Stomach (tissue), 9 donors: ENCODE results near the gene RAB6B. TPM values are rescaled to one million over a fixed set of nuclear protein-coding genes. Genes with fewer than 3 reads are reported as not detected.

Experiments used
- DNase-seq, 2 donors: peaks; one replicate each; pipeline versions ENCODE4 v3.0.0 to v3.0.0-alpha.2; 2013 to 2019
- H3K27ac ChIP-seq, 5 donors: fragments of 200-600 bp in 4 of 5; sonication (generic) in 4 of 5; one replicate each; pipeline ENCODE4 v1.5.1; 2013 to 2019; ENCODE audit warnings: mild to moderate bottlenecking in 1 of 5, moderate library complexity in 1 of 5
- H3K27me3 ChIP-seq, 3 donors: fragments of 200-600 bp; sonication (generic); one replicate each; pipeline ENCODE4 v1.5.1; 2017 to 2019; ENCODE audit warnings: mixed run types in 1 of 3
- H3K36me3 ChIP-seq, 4 donors: fragments of 200-600 bp; sonication (generic); 1 replicate in 3 of 4; 2 replicates in 1 of 4; pipeline ENCODE4 v1.5.1; 2016 to 2019
- H3K4me1 ChIP-seq, 4 donors: fragments of 200-600 bp; sonication (generic); one replicate each; pipeline ENCODE4 v1.5.1; 2016 to 2019
- H3K4me3 ChIP-seq, 4 donors: fragments of 200-600 bp; sonication (generic) in 3 of 4; one replicate each; pipeline ENCODE4 v1.5.1; 2016 to 2019; ENCODE audit warnings: mild to moderate bottlenecking in 1 of 4
- H3K9me3 ChIP-seq, 4 donors: fragments of 200-600 bp; sonication (generic); one replicate each; pipeline ENCODE4 v1.5.1; 2016 to 2019
- EP300 ChIP-seq: sonication (generic); formaldehyde crosslinking; IDR thresholded peaks from one replicate; pipeline ENCODE4 v1.6.1; 2017; ENCODE audit warnings: antibody characterized with exemption
- POLR2A ChIP-seq, 4 donors: fragments of 450-650 bp; IDR thresholded peaks; one replicate each; pipeline ENCODE4 v1.6.1; 2016; ENCODE audit warnings: antibody characterized with exemption in 4 of 4, control low read depth in 2 of 4, mild to moderate bottlenecking in 1 of 4, moderate library complexity in 1 of 4
- POLR2AphosphoS5 ChIP-seq, 3 donors: sonication (generic); formaldehyde crosslinking; IDR thresholded peaks; one replicate each; pipeline ENCODE4 v1.6.1; 2016; ENCODE audit warnings: antibody characterized with exemption in 3 of 3
- WGBS, 5 donors: extraction: QIAGEN DNeasy Blood & Tissue Kit in 3 of 5; methylation state at CpG; one replicate each; pipeline versions ENCODE4 v1.1.5 to v1.1.7; 2013 to 2018; 5-methylcytosine and 5-hydroxymethylcytosine counted together
- intact Hi-C: fragments of 100-400 bp; cut with DNase I; formaldehyde crosslinking; loops from one replicate; pipeline ENCODE4 v1.15.1; 2023; ENCODE audit warnings: low total_unique reads
- polyA plus RNA-seq, 3 donors: library from polyadenylated mRNA; stranded (reverse); fragments of 200-250 nt; gene quantifications; one replicate each; pipeline ENCODE4 v1.2.3, GENCODE V29; 2013
- total RNA-seq, 5 donors: library from RNA; depleted of rRNA; stranded (reverse); fragments of >200 nt; gene quantifications; one replicate each; pipeline versions ENCODE4 v1.1.0 to v1.2.3, GENCODE V29; 2014 to 2016
- TF ChIP-seq, protein P1 (sequence below), 7 experiments: fragments of 450-650 bp in 4 of 7; fragments of 200-600 bp in 3 of 7; sonication (generic) in 3 of 7; IDR thresholded peaks; one replicate each; pipeline ENCODE4 v1.5.1; 2016 to 2019; ENCODE audit warnings: antibody characterized with exemption in 7 of 7, control low read depth in 2 of 7, mild to moderate bottlenecking in 1 of 7
- donor health status: healthy with polysubstance abuse.
- donor health status: Bipolar disorder and iron deficiency.
- donor health status: healthy.

The RAB6B gene
- total and polyA plus RNA-seq, 8 donors, result 0.58 to 7.5 (median 1.9) TPM

DNA sequence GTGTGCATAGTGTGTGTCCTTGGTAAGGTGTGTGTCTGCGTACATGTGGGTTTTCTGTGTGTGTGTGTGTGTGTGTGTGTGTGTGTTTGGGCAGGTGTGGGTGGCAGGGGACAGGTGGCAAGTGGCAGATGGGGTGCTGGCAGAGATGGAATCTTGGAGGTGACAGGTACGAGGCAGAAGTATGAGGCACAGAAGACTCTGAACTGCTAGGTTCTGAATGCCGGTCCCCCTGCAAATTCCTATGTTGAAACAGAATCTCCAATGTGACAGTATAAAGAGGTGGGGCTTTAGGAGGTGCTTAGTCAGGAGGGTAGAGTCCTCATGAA is 60.3 kb downstream of the RAB6B start:
- TF ChIP-seq, protein P1, sequence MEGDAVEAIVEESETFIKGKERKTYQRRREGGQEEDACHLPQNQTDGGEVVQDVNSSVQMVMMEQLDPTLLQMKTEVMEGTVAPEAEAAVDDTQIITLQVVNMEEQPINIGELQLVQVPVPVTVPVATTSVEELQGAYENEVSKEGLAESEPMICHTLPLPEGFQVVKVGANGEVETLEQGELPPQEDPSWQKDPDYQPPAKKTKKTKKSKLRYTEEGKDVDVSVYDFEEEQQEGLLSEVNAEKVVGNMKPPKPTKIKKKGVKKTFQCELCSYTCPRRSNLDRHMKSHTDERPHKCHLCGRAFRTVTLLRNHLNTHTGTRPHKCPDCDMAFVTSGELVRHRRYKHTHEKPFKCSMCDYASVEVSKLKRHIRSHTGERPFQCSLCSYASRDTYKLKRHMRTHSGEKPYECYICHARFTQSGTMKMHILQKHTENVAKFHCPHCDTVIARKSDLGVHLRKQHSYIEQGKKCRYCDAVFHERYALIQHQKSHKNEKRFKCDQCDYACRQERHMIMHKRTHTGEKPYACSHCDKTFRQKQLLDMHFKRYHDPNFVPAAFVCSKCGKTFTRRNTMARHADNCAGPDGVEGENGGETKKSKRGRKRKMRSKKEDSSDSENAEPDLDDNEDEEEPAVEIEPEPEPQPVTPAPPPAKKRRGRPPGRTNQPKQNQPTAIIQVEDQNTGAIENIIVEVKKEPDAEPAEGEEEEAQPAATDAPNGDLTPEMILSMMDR (IDR thresholded peaks at IDR 0.05), result no peak
- TF ChIP-seq EP300, result no peak
- TF ChIP-seq POLR2AphosphoS5 (IDR thresholded peaks at IDR 0.05), result no peak
- no peak for TF ChIP-seq POLR2A (IDR thresholded peaks at IDR 0.05)
- intact Hi-C loops, result no loop called here
- WGBS, 5 donors, result 88 to 92% (median 89%) methylated on average over 3 of the region's 3 CpGs
- no peaks in the 10 kb centered on the region for H3K27me3 ChIP-seq
- no peaks in the 10 kb centered on the region for H3K9me3 ChIP-seq
- H3K4me3 ChIP-seq, result no peak overlapping the region
- H3K27ac ChIP-seq, result no peak overlapping the region
- DNase-seq, result no peak
- H3K4me1 ChIP-seq, result no peaks in the 10 kb centered on the region
- peaks cover 0 to 31% (median 11%) of the 10 kb centered on the region in 4 donors for H3K36me3 ChIP-seq

DNA sequence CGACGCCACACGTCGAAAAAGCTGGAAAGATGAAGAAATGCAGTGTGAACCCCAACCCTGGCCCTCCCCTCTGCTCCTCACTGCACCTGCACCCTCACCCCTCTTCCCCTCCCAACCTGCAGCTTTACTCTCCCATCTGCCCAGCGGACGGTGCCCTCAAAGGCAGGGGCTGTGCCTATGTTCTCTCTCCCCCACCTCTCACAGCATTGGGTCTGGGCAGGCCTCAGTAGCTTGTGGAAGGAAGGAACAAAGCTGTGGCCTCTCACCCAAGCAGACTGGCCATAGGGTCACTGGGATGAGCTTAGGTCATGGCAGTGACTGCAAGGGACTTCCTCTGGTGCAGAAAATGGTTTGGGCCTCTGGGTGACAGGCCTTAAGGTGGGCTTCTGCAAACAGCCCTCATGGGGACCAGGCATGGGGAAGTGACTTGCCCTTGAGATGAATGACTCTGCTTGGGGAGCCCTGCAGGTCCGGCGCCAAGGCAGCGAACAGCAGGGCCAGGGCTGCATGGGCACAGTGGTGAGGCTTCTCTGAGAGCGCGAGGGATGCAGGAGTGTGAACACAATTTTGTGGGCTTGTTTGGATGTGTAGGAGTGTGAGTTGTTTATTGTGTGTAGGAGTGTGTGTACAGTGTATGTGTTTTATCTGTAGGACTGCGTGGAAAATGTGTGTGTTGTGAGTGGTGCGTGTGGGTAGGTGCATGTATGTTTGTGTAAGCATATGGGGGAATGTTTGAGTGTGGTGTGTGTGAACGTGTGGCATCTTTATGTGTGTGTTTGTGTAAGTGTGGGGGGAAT is 60.9 kb downstream of the RAB6B start:
- TF ChIP-seq POLR2AphosphoS5 (IDR thresholded peaks at IDR 0.05), result no peak
- no peak for TF ChIP-seq EP300
- no peak for TF ChIP-seq POLR2A (IDR thresholded peaks at IDR 0.05)
- TF ChIP-seq, protein P1 (IDR thresholded peaks at IDR 0.05), result no peak
- H3K36me3 ChIP-seq, result peaks cover 0 to 26% (median 11%) of the 10 kb centered on the region in 4 donors
- no peak for DNase-seq
- H3K4me3 ChIP-seq, result no peak overlapping the region
- H3K27ac ChIP-seq, result no peak overlapping the region
- no peaks in the 10 kb centered on the region for H3K9me3 ChIP-seq
- no peaks in the 10 kb centered on the region for H3K27me3 ChIP-seq
- intact Hi-C loops, result no loop called here
- H3K4me1 ChIP-seq, result no peaks in the 10 kb centered on the region
- 90 to 94% (median 92%) methylated on average over 14 of the region's 14 CpGs for WGBS, 5 donors

DNA sequence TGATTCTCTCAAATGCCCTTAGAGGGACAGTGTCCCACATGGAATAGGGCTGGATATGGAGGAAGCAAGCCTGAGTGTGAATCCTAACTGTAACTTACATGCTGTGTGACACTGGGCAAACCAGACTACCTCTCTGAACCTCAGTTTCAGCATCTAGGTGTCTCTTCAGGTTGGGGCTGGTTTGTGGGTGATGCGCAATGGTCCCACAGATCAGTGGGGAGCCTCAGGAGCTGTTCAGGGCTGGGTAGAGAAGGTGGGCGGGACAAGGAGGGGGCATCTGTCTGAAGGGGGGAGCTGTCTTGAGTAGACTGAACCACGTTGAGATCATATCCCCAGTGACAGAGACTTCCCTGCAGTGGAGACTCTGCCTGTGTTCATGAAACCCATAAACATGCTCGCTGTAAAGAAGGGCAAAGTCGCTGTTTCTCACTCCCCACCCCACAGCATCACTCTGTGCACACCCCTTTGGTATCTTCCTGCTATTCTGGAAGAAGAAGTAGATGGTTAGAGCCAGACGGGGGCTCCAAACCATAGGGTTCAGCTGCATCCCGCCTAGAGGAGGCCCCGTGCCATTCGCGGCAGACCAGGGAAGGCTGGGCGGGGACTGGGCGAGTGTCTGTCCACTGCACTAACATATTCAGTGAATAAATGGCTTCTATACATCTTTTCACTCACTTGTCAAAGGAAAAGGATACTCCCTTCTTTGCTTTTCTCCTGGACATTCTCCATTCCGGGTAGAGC is 61.6 kb downstream of the RAB6B start:
- Histone ChIP-seq H3K4me1 (no peaks in the 10 kb centered on the region), H3K4me3 (no peak overlapping the region), H3K27ac (no peak overlapping the region), H3K36me3 (peaks cover 0 to 19% (median 9%) of the 10 kb centered on the region in 4 donors), H3K9me3 (no peaks in the 10 kb centered on the region), H3K27me3 (no peaks in the 10 kb centered on the region)
- intact Hi-C loops, result no loop called here
- TF ChIP-seq, protein P1 (IDR thresholded peaks at IDR 0.05), result no peak
- TF ChIP-seq POLR2AphosphoS5 (IDR thresholded peaks at IDR 0.05), result no peak
- no peak for TF ChIP-seq EP300
- TF ChIP-seq POLR2A (IDR thresholded peaks at IDR 0.05), result no peak
- 88 to 90% (median 89%) methylated on average over 13 of the region's 13 CpGs for WGBS, 5 donors
- DNase-seq, result no peak

DNA sequence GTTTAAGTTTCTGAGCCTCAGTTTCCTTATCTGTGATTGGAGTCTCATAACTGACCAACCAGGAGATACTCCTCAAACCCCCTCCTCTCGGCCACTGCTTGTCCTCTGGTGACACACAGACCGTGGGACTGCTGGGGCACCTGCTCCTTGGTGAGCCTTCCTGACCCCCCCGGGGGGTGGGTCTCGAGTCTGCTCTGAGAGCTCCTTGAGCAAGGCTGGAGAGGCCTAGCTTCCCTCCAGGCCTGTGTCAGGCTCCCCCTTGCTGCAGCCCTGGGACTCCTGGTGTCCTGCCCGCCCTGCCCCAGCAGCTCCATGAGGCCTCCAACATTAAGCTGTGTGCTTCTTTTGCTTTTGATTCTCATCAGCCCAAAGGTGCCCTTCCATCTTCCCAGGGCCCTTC is 62.4 kb downstream of the RAB6B start:
- Histone ChIP-seq H3K27me3 (no peaks in the 10 kb centered on the region), H3K4me3 (no peak overlapping the region), H3K27ac (no peak overlapping the region), H3K9me3 (no peaks in the 10 kb centered on the region), H3K36me3 (peaks cover 0 to 13% (median 5%) of the 10 kb centered on the region in 4 donors), H3K4me1 (no peaks in the 10 kb centered on the region)
- intact Hi-C loops, result no loop called here
- DNase-seq, result no peak
- TF ChIP-seq, protein P1 (IDR thresholded peaks at IDR 0.05), result no peak
- TF ChIP-seq EP300 (no peak), POLR2A (IDR thresholded peaks at IDR 0.05) (no peak), POLR2AphosphoS5 (IDR thresholded peaks at IDR 0.05) (no peak)
- 84 to 100% (median 88%) methylated on average over 1 to 5 of the region's 5 CpGs for WGBS, 5 donors
